Adrenal gland (tissue), 5 donors: Measurements from ENCODE around the gene PHLDB1.
A peak's percentile ranks its signal among the peaks of the same experiment; 100 is the strongest.

Experiments
- CTCF ChIP-seq, 6 experiments: fragments of 450-650 bp in 4 of 6; fragments of 200-600 bp in 2 of 6; sonication (generic) in 1 of 6; IDR thresholded peaks; 1 replicate in 5 of 6; 2 replicates in 1 of 6; pipeline versions ENCODE4 v1.5.1 to v1.8.0; 2016 to 2021; ENCODE audit warnings: antibody characterized with exemption in 6 of 6, mild to moderate bottlenecking in 2 of 6, moderate library complexity in 1 of 6
- POLR2A ChIP-seq, 2 donors: fragments of 450-650 bp; IDR thresholded peaks; one replicate each; pipeline ENCODE4 v1.6.1; 2017; ENCODE audit warnings: antibody characterized with exemption in 2 of 2, mild to moderate bottlenecking in 2 of 2, moderate library complexity in 1 of 2
- donor health status: DM: no; HTN: no; CAD: no.

DNA sequence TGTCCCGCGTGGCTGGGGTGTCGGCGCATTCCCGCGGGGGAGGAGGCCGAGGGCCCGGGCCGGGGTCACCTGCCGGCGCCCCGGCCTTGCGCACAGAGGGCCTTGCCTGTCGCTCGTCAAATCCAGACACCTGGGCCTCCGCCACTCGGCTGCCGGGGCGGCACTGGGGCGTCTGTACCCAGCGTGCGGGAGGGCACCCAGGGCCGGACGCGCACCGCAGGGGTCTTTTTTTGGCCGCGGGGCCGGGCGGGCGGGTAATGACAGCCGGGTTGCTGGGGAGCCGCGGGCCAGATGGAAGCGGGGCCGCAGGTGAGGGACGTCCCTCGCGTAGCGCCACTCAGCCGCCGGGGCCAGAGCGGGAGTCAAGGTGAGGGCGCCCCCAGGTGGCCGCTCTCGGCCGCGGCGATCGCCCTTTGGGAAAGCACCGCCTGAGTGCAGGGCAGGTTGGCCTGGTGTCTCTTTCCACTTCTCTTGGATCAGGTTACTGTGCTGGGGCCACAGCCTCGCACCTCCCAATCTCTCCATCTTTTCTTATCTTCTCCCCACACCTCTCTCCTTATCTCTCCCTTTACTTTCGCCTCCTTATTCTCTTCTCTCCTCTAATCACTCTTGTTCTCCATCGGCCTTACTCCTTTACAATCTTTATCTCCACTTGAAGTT lies 3.5 kb downstream of the PHLDB1 start:
- TF ChIP-seq CTCF (IDR thresholded peaks at IDR 0.05) (peak; percentile 39 to 83 (median 72)), POLR2A (IDR thresholded peaks at IDR 0.05) (no peak)
